Pericardium fibroblast (primary cell): ENCODE results near the gene EFCAB6. TPM values are rescaled to one million over a fixed set of nuclear protein-coding genes. Genes with fewer than 3 reads are reported as not detected.

Source experiments
- total RNA-seq: library from RNA; depleted of rRNA; stranded (reverse); fragments of >200 nt; gene quantifications from 2 replicates; pipeline ENCODE4 v1.2.3, GENCODE V29; 2015

The EFCAB6 gene
- 1.0 and 1.5 TPM in 2 replicates for total RNA-seq

GRCh38 chr22:43812149-43812842 lies at the start of gene EFCAB6:
Gene EFCAB6, minus strand, starts transcription at chr22:43812305. Its CDS starts 29,987 bp downstream, at chr22:43782318.

Other genes starting within 250 kb of the EFCAB6 start
- 0.58 and 2.0 TPM in 2 replicates for gene SULT4A1, start 50.2 kb upstream of the EFCAB6 start, total RNA-seq
- gene PNPLA5, start 79.7 kb upstream of the EFCAB6 start, total RNA-seq = not detected in 2 replicates
- gene PNPLA3, start 111.5 kb upstream of the EFCAB6 start, total RNA-seq = 3.4 and 4.0 TPM in 2 replicates
- 36.9 and 54.2 TPM in 2 replicates for gene SAMM50, start 143.1 kb upstream of the EFCAB6 start, total RNA-seq
- gene PARVB, start 212.0 kb upstream of the EFCAB6 start, total RNA-seq = 43.7 and 53.9 TPM in 2 replicates